OCI-M1 (cell line): Measurements from ENCODE around the gene EOGT.
A peak's percentile ranks its signal among the peaks of the same experiment; 100 is the strongest.

Experiments
- DNase-seq: peaks from one replicate; lab custom pipeline; 2025; lab: John Stamatoyannopoulos, UW

EOGT gene

GRCh38 chr3:69009559-69010410 lies 3.7 kb downstream of the EOGT start:
- DNase-seq = no peak

- DNase-seq = no peak
Observed at GRCh38 chr3:69008980-69009379, 4.5 kb downstream of the EOGT start.

GRCh38 chr3:69005791-69006482 lies 7.5 kb downstream of the EOGT start:
- no peak for DNase-seq

GRCh38 chr3:69005071-69005790 lies 8.3 kb downstream of the EOGT start:
- DNase-seq = no peak

- no peak for DNase-seq
Observed at GRCh38 chr3:69004138-69004537, 9.3 kb downstream of the EOGT start.

GRCh38 chr3:68999605-69000004 lies 13.9 kb downstream of the EOGT start:
- no peak for DNase-seq

- no peak for DNase-seq
Observed at GRCh38 chr3:68999158-68999557, 14.3 kb downstream of the EOGT start.

GRCh38 chr3:68997887-68998286 lies 15.6 kb downstream of the EOGT start:
- DNase-seq = no peak

GRCh38 chr3:68996356-68996995 lies 17.0 kb downstream of the EOGT start:
- DNase-seq = no peak

- no peak for DNase-seq
Observed at GRCh38 chr3:68988740-68989139, 24.7 kb downstream of the EOGT start.

GRCh38 chr3:68987322-68987721 lies 26.2 kb downstream of the EOGT start:
- DNase-seq = no peak

- no peak for DNase-seq
Observed at GRCh38 chr3:68986496-68987208, 26.8 kb downstream of the EOGT start.

GRCh38 chr3:68985146-68985790 lies 28.2 kb downstream of the EOGT start:
- no peak for DNase-seq

GRCh38 chr3:68984011-68984530 lies 29.4 kb downstream of the EOGT start:
- no peak for DNase-seq

GRCh38 chr3:68977486-68978167 lies 35.9 kb downstream of the EOGT start:
- no peak for DNase-seq

GRCh38 chr3:68974711-68975110 lies 38.8 kb downstream of the EOGT start:
- DNase-seq = no peak

- no peak for DNase-seq
Observed at GRCh38 chr3:68973639-68974038, 39.8 kb downstream of the EOGT start.

- DNase-seq = peak; percentile 72
Observed at GRCh38 chr3:68972358-68972979, 41.0 kb downstream of the EOGT start.

- no peak for DNase-seq
Observed at GRCh38 chr3:68964694-68965093, 48.8 kb downstream of the EOGT start.

- DNase-seq = no peak
Observed at GRCh38 chr3:68963891-68964290, 49.6 kb downstream of the EOGT start.
